HEK293 (cell line): ENCODE data around the gene DDX51.
A peak's percentile ranks its signal among the peaks of the same experiment; 100 is the strongest.
"Not testable (repeated sequence)": the region's sequence is repeated elsewhere in the genome, so short reads cannot be mapped to it uniquely, and the experiment has no call there.

Source experiments
- CTCF ChIA-PET: fragments of 350-600 bp; formaldehyde crosslinking; extraction: SDS; loops from one replicate; lab custom pipeline; 2021; ENCODE audit warnings: antibody characterized with exemption; lab: Yijun Ruan, JAX
- POLR2A ChIA-PET: fragments of 300-600 bp; formaldehyde crosslinking; extraction: SDS; loops from one replicate; lab custom pipeline; 2020; ENCODE audit warnings: antibody characterized with exemption, inconsistent platforms; lab: Yijun Ruan, JAX
- H3K27ac ChIP-seq: fragments of 200-500 bp; sonication (Bioruptor generic); 2 replicates; pipeline ENCODE4 v1.5.1; 2014; ENCODE audit warnings: low read depth, low read length, control low read depth, inconsistent platforms; ENCODE audit errors: extremely low read depth
- H3K36me3 ChIP-seq, 2 experiments: fragments of 200-500 bp in 1 of 2; sonication (Bioruptor generic) in 1 of 2; 1 replicate in 1 of 2; 2 replicates in 1 of 2; pipeline ENCODE4 v1.5.1; 2014 to 2017; ENCODE audit warnings: inconsistent platforms in 2 of 2, low read length in 2 of 2; ENCODE audit not compliant: control insufficient read depth in 2 of 2, insufficient read depth in 1 of 2
- H3K4me1 ChIP-seq: fragments of 200-500 bp; sonication (Bioruptor generic); 2 replicates; pipeline ENCODE4 v1.5.1; 2014; ENCODE audit warnings: mild to moderate bottlenecking, low read length, inconsistent platforms; ENCODE audit not compliant: control insufficient read depth, insufficient read depth
- H3K4me3 ChIP-seq: 2 replicates; pipeline ENCODE4 v1.5.1; 2011; ENCODE audit warnings: low read depth, mild to moderate bottlenecking, control low read depth, low read length, moderate library complexity
- H3K9me3 ChIP-seq: fragments of 200-500 bp; sonication (Bioruptor generic); 2 replicates; pipeline ENCODE4 v1.5.1; 2014; ENCODE audit warnings: low read depth, low read length, inconsistent platforms; ENCODE audit not compliant: control insufficient read depth, insufficient read depth
- SP3 ChIP-seq: fragments of 450-650 bp; formaldehyde crosslinking; IDR thresholded peaks from 2 replicates; pipeline ENCODE4 v1.5.1; 2016; ENCODE audit warnings: missing biosample characterization, missing genetic modification characterization
- ZBTB17 ChIP-seq: fragments of 450-650 bp; formaldehyde crosslinking; IDR thresholded peaks from 2 replicates; pipeline ENCODE4 v1.5.1; 2016; ENCODE audit warnings: missing biosample characterization, missing genetic modification characterization
- ZFHX2 ChIP-seq: fragments of 450-650 bp; formaldehyde crosslinking; conservative IDR thresholded peaks from 2 replicates; pipeline ENCODE4 v1.5.1; 2016; ENCODE audit warnings: missing biosample characterization, missing genetic modification characterization
- ZFP3 ChIP-seq: fragments of 450-650 bp; formaldehyde crosslinking; IDR thresholded peaks from 2 replicates; pipeline ENCODE4 v1.5.1; 2016; ENCODE audit warnings: low read depth, missing biosample characterization, missing genetic modification characterization
- ZNF146 ChIP-seq: fragments of 450-650 bp; formaldehyde crosslinking; IDR thresholded peaks from 2 replicates; pipeline ENCODE4 v1.5.1; 2016; ENCODE audit warnings: missing biosample characterization, missing genetic modification characterization
- ZNF223 ChIP-seq: fragments of 450-650 bp; formaldehyde crosslinking; IDR thresholded peaks from 2 replicates; pipeline ENCODE4 v1.5.1; 2016; ENCODE audit warnings: missing biosample characterization, missing genetic modification characterization
- ZNF529 ChIP-seq: fragments of 450-650 bp; formaldehyde crosslinking; IDR thresholded peaks from 2 replicates; pipeline ENCODE4 v1.5.1; 2017; ENCODE audit warnings: missing genetic modification characterization, missing biosample characterization; ENCODE audit not compliant: insufficient replicate concordance
- ZNF544 ChIP-seq: fragments of 450-650 bp; formaldehyde crosslinking; IDR thresholded peaks from 2 replicates; pipeline ENCODE4 v1.5.0; 2017; ENCODE audit warnings: missing biosample characterization, missing genetic modification characterization
- ZSCAN30 ChIP-seq: fragments of 450-650 bp; IDR thresholded peaks from 2 replicates; pipeline ENCODE4 v1.5.1; 2018; ENCODE audit warnings: missing biosample characterization, mild to moderate bottlenecking, missing genetic modification characterization, moderate library complexity
- TF ChIP-seq, protein P1 (sequence below): fragments of 450-650 bp; formaldehyde crosslinking; IDR thresholded peaks from 2 replicates; pipeline ENCODE4 v1.5.1; 2016; ENCODE audit warnings: missing biosample characterization, missing genetic modification characterization
- TF ChIP-seq, protein P2 (sequence below): IDR thresholded peaks from 2 replicates; pipeline ENCODE4 v1.6.1; 2011; ENCODE audit warnings: mild to moderate bottlenecking, low read depth, low read length, borderline replicate concordance
- TF ChIP-seq, protein P3 (sequence below): fragments of 450-650 bp; formaldehyde crosslinking; IDR thresholded peaks from 2 replicates; pipeline ENCODE4 v1.5.1; 2016; ENCODE audit warnings: missing biosample characterization, missing genetic modification characterization

Gene DDX51

DNA sequence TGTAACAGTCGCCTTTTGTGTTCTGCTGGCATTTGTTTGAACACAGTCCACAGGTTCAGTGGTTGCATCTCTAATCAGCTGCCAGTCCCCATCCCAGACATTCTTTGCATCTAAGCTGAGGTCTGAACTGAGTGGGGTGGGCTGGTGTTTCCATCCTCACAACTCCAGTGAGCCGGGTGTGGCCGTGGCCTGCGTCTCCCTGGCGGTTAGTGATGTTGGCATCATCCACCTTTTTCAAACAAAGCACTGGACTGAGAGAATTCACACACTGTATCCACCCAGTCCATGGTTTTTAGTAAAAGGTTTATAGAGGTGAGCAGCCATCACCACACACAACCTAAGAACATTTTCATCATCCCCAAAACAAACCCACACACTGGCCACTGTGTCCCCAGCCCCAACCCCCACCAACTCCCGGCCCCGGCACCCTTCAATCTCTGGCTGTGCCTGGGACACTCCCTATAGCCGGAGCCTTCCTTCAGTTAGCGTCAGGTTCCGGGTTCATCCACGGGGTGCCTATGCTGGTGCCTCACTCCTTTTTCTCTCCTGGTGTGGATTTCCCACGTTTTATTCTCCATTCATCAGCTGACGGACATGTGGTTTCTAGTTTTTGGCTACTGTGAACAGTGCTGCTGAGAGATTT, 6.5 kb downstream of the DDX51 start:
- H3K36me3 ChIP-seq = peaks cover 3 to 43% of the 10 kb centered on the region in 2 experiments; a peak in 2 of 3 replicates
- H3K27ac ChIP-seq = no peak overlapping the region
- H3K9me3 ChIP-seq = no peaks in the 10 kb centered on the region
- H3K4me1 ChIP-seq = no peaks in the 10 kb centered on the region
- ChIA-PET CTCF (interaction anchor here (0.5 kb wide), 1 partner anchor 521 kb away, joined by 3 read pairs; no protein-coding TSS in a partner anchor), POLR2A (no interaction called here)
- H3K4me3 ChIP-seq = no peak overlapping the region
- no peak for TF ChIP-seq SP3 (tag by site-specific recombination)
- TF ChIP-seq ZNF529 = no peak
- no peak for TF ChIP-seq ZNF146
- TF ChIP-seq ZNF223 = no peak
- TF ChIP-seq, protein P1, sequence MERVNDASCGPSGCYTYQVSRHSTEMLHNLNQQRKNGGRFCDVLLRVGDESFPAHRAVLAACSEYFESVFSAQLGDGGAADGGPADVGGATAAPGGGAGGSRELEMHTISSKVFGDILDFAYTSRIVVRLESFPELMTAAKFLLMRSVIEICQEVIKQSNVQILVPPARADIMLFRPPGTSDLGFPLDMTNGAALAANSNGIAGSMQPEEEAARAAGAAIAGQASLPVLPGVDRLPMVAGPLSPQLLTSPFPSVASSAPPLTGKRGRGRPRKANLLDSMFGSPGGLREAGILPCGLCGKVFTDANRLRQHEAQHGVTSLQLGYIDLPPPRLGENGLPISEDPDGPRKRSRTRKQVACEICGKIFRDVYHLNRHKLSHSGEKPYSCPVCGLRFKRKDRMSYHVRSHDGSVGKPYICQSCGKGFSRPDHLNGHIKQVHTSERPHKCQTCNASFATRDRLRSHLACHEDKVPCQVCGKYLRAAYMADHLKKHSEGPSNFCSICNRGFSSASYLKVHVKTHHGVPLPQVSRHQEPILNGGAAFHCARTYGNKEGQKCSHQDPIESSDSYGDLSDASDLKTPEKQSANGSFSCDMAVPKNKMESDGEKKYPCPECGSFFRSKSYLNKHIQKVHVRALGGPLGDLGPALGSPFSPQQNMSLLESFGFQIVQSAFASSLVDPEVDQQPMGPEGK (tag by site-specific recombination) = no peak
- TF ChIP-seq, protein P2, sequence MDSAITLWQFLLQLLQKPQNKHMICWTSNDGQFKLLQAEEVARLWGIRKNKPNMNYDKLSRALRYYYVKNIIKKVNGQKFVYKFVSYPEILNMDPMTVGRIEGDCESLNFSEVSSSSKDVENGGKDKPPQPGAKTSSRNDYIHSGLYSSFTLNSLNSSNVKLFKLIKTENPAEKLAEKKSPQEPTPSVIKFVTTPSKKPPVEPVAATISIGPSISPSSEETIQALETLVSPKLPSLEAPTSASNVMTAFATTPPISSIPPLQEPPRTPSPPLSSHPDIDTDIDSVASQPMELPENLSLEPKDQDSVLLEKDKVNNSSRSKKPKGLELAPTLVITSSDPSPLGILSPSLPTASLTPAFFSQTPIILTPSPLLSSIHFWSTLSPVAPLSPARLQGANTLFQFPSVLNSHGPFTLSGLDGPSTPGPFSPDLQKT = no peak
- TF ChIP-seq ZSCAN30 (tag by site-specific recombination) = no peak
- TF ChIP-seq ZNF544 = no peak
- no peak for TF ChIP-seq ZFP3

DNA sequence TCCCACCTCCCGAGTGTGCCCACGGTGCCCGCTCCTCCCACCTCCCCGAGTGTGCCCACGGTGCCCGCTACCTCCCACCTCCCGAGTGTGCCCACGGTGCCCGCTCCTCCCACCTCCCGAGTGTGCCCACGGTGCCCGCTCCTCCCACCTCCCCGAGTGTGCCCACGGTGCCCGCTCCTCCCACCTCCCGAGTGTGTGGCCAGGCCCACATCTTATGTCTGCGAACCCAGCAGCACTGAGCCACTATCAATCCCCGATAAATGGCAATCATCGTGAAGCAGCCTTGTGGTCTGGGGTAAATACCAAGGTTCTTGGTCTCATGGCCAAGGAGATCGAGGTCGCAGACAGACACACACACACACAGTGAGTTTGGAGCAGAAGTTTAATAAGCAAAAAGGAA, 7.9 kb downstream of the DDX51 start:
- POLR2A ChIA-PET, H3K4me1 ChIP-seq, H3K27ac ChIP-seq, H3K4me3 ChIP-seq, H3K9me3 ChIP-seq: not testable (repeated sequence)
- peaks cover 3 to 29% of the 10 kb centered on the region in 2 experiments; a peak in 2 of 3 replicates for H3K36me3 ChIP-seq
- TF ChIP-seq, protein P3, sequence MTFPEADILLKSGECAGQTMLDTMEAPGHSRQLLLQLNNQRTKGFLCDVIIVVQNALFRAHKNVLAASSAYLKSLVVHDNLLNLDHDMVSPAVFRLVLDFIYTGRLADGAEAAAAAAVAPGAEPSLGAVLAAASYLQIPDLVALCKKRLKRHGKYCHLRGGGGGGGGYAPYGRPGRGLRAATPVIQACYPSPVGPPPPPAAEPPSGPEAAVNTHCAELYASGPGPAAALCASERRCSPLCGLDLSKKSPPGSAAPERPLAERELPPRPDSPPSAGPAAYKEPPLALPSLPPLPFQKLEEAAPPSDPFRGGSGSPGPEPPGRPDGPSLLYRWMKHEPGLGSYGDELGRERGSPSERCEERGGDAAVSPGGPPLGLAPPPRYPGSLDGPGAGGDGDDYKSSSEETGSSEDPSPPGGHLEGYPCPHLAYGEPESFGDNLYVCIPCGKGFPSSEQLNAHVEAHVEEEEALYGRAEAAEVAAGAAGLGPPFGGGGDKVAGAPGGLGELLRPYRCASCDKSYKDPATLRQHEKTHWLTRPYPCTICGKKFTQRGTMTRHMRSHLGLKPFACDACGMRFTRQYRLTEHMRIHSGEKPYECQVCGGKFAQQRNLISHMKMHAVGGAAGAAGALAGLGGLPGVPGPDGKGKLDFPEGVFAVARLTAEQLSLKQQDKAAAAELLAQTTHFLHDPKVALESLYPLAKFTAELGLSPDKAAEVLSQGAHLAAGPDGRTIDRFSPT (tag by site-specific recombination) = 0 out of 2 replicates have a peak, but pooled peaks have one; percentile 22
- peak; percentile 14; the same call in 1 of the 2 replicates for TF ChIP-seq ZBTB17 (tag by site-specific recombination)
- TF ChIP-seq ZFHX2 (tag by site-specific recombination) = 0 out of 2 replicates have a peak, but pooled peaks have one; percentile 14
- CTCF ChIA-PET = interaction anchor here (1.0 kb wide), 1 partner anchor 9 kb away, joined by 3 read pairs; no protein-coding TSS in a partner anchor

DNA sequence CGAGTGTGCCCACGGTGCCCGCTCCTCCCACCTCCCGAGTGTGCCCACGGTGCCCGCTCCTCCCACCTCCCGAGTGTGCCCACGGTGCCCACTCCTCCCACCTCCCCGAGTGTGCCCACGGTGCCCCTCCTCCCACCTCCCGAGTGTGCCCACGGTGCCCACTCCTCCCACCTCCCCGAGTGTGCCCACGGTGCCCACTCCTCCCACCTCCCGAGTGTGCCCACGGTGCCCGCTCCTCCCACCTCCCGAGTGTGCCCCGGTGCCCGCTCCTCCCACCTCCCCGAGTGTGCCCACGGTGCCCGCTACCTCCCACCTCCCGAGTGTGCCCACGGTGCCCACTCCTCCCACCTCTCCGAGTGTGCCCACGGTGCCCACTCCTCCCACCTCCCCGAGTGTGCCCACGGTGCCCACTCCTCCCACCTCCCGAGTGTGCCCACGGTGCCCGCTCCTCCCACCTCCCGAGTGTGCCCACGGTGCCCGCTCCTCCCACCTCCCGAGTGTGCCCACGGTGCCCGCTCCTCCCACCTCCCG, 9.4 kb downstream of the DDX51 start:
- H3K4me1 ChIP-seq, H3K4me3 ChIP-seq, H3K9me3 ChIP-seq, H3K27ac ChIP-seq, CTCF ChIA-PET: not testable (repeated sequence)
- peaks cover 3 to 14% of the 10 kb centered on the region in 2 experiments; a peak in 2 of 3 replicates for H3K36me3 ChIP-seq
- POLR2A ChIA-PET = interaction anchor here (0.6 kb wide), 1 partner anchor 141 kb away, joined by 4 read pairs; no protein-coding TSS in a partner anchor
